ENCODE measurements around the gene DSG2. TPM values are rescaled to one million over a fixed set of nuclear protein-coding genes. Genes with fewer than 3 reads are reported as not detected.

DSG2 gene
- total RNA-seq, 1 experiment from 2014 or later, result 26.4 TPM

DNA sequence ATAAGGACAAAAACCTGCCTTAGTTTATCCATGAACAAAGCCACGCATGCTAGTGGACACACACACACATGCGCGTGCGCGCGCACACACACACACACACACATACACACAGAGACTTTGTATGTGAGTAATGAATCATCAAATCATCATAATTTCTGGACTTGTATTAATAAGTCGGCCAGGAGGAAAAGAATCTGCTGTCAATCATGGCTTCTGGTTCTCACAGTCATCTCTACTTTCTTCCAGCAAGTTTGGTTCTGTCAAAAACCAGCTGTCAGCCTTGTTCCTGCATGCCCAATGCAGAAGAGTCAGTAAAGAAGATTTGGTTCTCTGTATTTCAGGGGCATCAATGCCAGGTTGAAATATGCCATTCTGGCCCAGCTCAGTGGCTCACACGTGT lies 92.6 kb downstream of the DSG2 start:
- no peak for DNase-seq (ENCODE audit: low spot score)

DNA sequence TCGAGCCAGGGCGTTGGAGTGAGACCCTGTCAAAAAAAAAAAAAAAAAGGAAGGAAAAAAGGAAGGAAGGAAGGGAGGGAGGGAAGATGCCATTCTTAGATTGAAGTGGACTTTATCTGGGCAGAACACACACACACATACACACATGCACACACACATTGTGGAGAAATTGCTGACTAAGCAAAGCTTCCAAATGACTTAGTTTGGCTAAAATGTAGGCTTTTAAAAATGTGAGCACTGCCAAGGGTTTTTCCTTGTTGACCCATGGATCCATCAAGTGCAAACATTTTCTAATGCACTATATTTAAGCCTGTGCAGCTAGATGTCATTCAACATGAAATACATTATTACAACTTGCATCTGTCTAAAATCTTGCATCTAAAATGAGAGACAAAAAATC lies 93.1 kb downstream of the DSG2 start:
- no peak for DNase-seq (ENCODE audit: low spot score)

DNA sequence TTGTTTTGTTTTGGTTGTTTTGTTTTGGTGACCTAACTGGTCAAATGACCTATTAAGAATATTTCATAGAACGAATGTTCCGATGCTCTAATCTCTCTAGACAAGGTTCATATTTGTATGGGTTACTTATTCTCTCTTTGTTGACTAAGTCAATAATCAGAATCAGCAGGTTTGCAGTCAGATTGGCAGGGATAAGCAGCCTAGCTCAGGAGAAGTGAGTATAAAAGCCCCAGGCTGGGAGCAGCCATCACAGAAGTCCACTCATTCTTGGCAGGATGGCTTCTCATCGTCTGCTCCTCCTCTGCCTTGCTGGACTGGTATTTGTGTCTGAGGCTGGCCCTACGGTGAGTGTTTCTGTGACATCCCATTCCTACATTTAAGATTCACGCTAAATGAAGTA lies 93.7 kb downstream of the DSG2 start, which contains the start of gene TTR:
Gene TTR (plus strand): TSS at position 250 of the 400 bp plus-strand sequence. CDS start 26 bp downstream, at position 276.
- no peak for DNase-seq (ENCODE audit: low spot score)

DNA sequence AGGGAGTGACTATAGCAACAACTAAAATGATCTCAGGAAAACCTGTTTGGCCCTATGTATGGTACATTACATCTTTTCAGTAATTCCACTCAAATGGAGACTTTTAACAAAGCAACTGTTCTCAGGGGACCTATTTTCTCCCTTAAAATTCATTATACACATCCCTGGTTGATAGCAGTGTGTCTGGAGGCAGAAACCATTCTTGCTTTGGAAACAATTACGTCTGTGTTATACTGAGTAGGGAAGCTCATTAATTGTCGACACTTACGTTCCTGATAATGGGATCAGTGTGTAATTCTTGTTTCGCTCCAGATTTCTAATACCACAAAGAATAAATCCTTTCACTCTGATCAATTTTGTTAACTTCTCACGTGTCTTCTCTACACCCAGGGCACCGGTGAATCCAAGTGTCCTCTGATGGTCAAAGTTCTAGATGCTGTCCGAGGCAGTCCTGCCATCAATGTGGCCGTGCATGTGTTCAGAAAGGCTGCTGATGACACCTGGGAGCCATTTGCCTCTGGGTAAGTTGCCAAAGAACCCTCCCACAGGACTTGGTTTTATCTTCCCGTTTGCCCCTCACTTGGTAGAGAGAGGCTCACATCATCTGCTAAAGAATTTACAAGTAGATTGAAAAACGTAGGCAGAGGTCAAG lies 94.7 kb downstream of the DSG2 start:
- no peak for DNase-seq (ENCODE audit: low spot score)

DNA sequence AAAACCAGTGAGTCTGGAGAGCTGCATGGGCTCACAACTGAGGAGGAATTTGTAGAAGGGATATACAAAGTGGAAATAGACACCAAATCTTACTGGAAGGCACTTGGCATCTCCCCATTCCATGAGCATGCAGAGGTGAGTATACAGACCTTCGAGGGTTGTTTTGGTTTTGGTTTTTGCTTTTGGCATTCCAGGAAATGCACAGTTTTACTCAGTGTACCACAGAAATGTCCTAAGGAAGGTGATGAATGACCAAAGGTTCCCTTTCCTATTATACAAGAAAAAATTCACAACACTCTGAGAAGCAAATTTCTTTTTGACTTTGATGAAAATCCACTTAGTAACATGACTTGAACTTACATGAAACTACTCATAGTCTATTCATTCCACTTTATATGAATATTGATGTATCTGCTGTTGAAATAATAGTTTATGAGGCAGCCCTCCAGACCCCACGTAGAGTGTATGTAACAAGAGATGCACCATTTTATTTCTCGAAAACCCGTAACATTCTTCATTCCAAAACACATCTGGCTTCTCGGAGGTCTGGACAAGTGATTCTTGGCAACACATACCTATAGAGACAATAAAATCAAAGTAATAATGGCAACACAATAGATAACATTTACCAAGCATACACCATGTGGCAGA lies 97.3 kb downstream of the DSG2 start:
- DNase-seq (ENCODE audit: low spot score), result no peak

DNA sequence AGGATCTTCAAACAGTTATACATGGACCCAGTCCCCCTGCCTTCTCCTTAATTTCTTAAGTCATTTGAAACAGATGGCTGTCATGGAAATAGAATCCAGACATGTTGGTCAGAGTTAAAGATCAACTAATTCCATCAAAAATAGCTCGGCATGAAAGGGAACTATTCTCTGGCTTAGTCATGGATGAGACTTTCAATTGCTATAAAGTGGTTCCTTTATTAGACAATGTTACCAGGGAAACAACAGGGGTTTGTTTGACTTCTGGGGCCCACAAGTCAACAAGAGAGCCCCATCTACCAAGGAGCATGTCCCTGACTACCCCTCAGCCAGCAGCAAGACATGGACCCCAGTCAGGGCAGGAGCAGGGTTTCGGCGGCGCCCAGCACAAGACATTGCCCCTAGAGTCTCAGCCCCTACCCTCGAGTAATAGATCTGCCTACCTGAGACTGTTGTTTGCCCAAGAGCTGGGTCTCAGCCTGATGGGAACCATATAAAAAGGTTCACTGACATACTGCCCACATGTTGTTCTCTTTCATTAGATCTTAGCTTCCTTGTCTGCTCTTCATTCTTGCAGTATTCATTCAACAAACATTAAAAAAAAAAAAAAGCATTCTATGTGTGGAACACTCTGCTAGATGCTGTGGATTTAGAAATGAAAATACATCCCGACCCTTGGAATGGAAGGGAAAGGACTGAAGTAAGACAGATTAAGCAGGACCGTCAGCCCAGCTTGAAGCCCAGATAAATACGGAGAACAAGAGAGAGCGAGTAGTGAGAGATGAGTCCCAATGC lies 98.3 kb downstream of the DSG2 start:
- no peak for DNase-seq (ENCODE audit: low spot score)

DNA sequence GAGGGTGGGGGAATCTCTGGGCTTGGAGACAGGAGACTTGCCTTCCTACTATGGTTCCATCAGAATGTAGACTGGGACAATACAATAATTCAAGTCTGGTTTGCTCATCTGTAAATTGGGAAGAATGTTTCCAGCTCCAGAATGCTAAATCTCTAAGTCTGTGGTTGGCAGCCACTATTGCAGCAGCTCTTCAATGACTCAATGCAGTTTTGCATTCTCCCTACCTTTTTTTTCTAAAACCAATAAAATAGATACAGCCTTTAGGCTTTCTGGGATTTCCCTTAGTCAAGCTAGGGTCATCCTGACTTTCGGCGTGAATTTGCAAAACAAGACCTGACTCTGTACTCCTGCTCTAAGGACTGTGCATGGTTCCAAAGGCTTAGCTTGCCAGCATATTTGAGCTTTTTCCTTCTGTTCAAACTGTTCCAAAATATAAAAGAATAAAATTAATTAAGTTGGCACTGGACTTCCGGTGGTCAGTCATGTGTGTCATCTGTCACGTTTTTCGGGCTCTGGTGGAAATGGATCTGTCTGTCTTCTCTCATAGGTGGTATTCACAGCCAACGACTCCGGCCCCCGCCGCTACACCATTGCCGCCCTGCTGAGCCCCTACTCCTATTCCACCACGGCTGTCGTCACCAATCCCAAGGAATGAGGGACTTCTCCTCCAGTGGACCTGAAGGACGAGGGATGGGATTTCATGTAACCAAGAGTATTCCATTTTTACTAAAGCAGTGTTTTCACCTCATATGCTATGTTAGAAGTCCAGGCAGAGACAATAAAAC lies 100.2 kb downstream of the DSG2 start:
- no peak for DNase-seq (ENCODE audit: low spot score)

Other genes starting within 250 kb of the DSG2 start
- 0.02 TPM in 1 of 2 replicates, not detected in the other for gene DSG1, start 180.0 kb upstream of the DSG2 start, total RNA-seq (2014; rRNA removed; shearing (Covaris generic))
- gene DSG4, start 121.4 kb upstream of the DSG2 start, total RNA-seq (2014; rRNA removed; shearing (Covaris generic)), result not detected in 2 replicates
- gene DSG3, start 50.4 kb upstream of the DSG2 start, total RNA-seq (2014; rRNA removed; shearing (Covaris generic)), result not detected in 2 replicates
- gene TTR, start 93.7 kb downstream of the DSG2 start, total RNA-seq (2014; rRNA removed; shearing (Covaris generic)), result not detected in 2 replicates
- gene B4GALT6, start 186.4 kb downstream of the DSG2 start, total RNA-seq (2014; rRNA removed; shearing (Covaris generic)), result 6.7 and 9.6 TPM in 2 replicates